Immature natural killer cell (primary cell): Measurements from ENCODE around the gene PLA2G4B. TPM values are rescaled to one million over a fixed set of nuclear protein-coding genes. Genes with fewer than 3 reads are reported as not detected.

Experiments
- DNase-seq, 3 donors: peaks; one replicate each; pipeline ENCODE4 v3.0.0; 2022; ENCODE audit warnings: mixed read lengths in 1 of 3
- H3K27ac Mint-ChIP-seq, 6 donors: one replicate each; pipeline ENCODE4 v1.8.0; 2020; ENCODE audit warnings: mixed read lengths in 6 of 6, mild to moderate bottlenecking in 5 of 6, inconsistent platforms in 4 of 6, moderate library complexity in 3 of 6
- H3K27me3 Mint-ChIP-seq, 3 donors: one replicate each; pipeline ENCODE4 v1.8.0; 2020 to 2021; ENCODE audit warnings: low read depth in 3 of 3, mild to moderate bottlenecking in 3 of 3, mixed read lengths in 3 of 3, moderate library complexity in 3 of 3, inconsistent platforms in 1 of 3
- H3K36me3 Mint-ChIP-seq, 3 donors: one replicate each; pipeline ENCODE4 v1.8.0; 2020; ENCODE audit warnings: mixed read lengths in 3 of 3, inconsistent platforms in 2 of 3, mild to moderate bottlenecking in 2 of 3
- H3K4me1 Mint-ChIP-seq, 2 donors: one replicate each; pipeline ENCODE4 v1.8.0; 2020; ENCODE audit warnings: inconsistent platforms in 2 of 2, mild to moderate bottlenecking in 2 of 2, mixed read lengths in 2 of 2, moderate library complexity in 1 of 2
- H3K4me3 Mint-ChIP-seq, 5 donors: one replicate each; pipeline ENCODE4 v1.8.0; 2020; ENCODE audit warnings: mild to moderate bottlenecking in 5 of 5, mixed read lengths in 5 of 5, inconsistent platforms in 3 of 5, moderate library complexity in 3 of 5
- H3K9me3 Mint-ChIP-seq, 6 donors: one replicate each; pipeline ENCODE4 v1.8.0; 2020; ENCODE audit warnings: mild to moderate bottlenecking in 6 of 6, mixed read lengths in 6 of 6, inconsistent platforms in 4 of 6, moderate library complexity in 3 of 6
- polyA plus RNA-seq, 3 donors: library from polyadenylated mRNA; unstranded; fragments of 300-500 nt; fragmentation: Illumina TruSeq; gene quantifications; one replicate each; pipeline ENCODE4 v1.2.3, GENCODE V29; 2021

Gene PLA2G4B
- polyA plus RNA-seq: 1 to 10 TPM in 2 of 3 donors, not detected in 1; 1.1 to 2.7 TPM

DNA sequence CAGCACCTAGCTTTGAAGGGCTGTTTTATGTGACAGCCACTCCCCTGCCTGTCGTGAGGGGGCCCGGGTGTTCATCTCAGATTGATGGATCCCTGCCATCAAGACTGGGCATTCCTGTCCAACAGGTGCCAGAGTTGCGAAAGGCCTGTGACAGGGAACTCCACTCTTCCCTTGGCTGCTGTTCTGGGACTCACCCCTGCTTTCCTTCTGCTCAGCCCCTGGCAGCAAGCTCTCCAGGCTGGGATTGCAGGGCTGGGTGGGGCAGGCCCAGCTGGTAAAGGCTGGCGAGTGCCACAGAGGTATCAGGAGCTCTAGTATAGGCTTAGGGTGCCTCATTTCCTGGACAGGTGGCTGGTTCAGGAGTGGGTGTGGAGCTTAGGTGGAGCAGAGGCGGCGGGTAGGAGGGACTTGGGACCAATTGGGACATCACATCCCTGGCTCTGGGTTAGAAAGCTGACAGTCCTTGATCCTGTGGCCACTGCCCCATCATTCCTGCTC lies at the start of gene PLA2G4B:
Gene PLA2G4B (plus strand): TSS at position 448 of the 498 bp plus-strand sequence. CDS start 67 bp downstream, outside the sequence.
- Mint-ChIP-seq H3K4me1 (peaks cover 6 to 8% of the 10 kb centered on the region in 2 donors), H3K4me3 (no peak within 1 kb of the TSS), H3K9me3 (no peaks in the 10 kb centered on the region), H3K36me3 (peaks cover 0 to 9% (median 3%) of the 10 kb centered on the region in 3 donors), H3K27me3 (peaks cover 0 to 2% (median 1%) of the 10 kb centered on the region in 3 donors), H3K27ac (no peak within 1 kb of the TSS)
- DNase-seq: no peak

- H3K36me3 Mint-ChIP-seq: no peaks in the 10 kb centered on the region
- peak overlapping the region in 3 of 6 donors; percentile 6 to 66 (median 24) for H3K27ac Mint-ChIP-seq
- no peak overlapping the region for H3K4me3 Mint-ChIP-seq
- H3K27me3 Mint-ChIP-seq: peaks cover 0 to 1% (median 0%) of the 10 kb centered on the region in 3 donors
- H3K9me3 Mint-ChIP-seq: no peaks in the 10 kb centered on the region
- peaks cover 44 to 48% of the 10 kb centered on the region in 2 donors for H3K4me1 Mint-ChIP-seq
- DNase-seq: no peak
Measured at GRCh38 chr15:41789236-41789635, 49.4 kb upstream of the PLA2G4B start.

- Mint-ChIP-seq H3K27ac (peak overlapping the region in 4 of 6 donors; percentile 6 to 71 (median 45)), H3K36me3 (no peaks in the 10 kb centered on the region), H3K4me1 (peaks cover 44 to 48% of the 10 kb centered on the region in 2 donors), H3K27me3 (peaks cover 0 to 1% (median 0%) of the 10 kb centered on the region in 3 donors), H3K9me3 (no peaks in the 10 kb centered on the region), H3K4me3 (no peak overlapping the region)
- no peak for DNase-seq
Measured at GRCh38 chr15:41789662-41790061, 49.0 kb upstream of the PLA2G4B start.

- no peaks in the 10 kb centered on the region for H3K36me3 Mint-ChIP-seq
- H3K27me3 Mint-ChIP-seq: peaks cover 0 to 1% (median 0%) of the 10 kb centered on the region in 3 donors
- no peaks in the 10 kb centered on the region for H3K9me3 Mint-ChIP-seq
- peak overlapping the region in 4 of 6 donors; percentile 4 to 90 (median 42) for H3K27ac Mint-ChIP-seq
- H3K4me1 Mint-ChIP-seq: peaks cover 44 to 52% of the 10 kb centered on the region in 2 donors
- no peak for DNase-seq
- no peak overlapping the region for H3K4me3 Mint-ChIP-seq
Measured at GRCh38 chr15:41790169-41790568, 48.5 kb upstream of the PLA2G4B start.

DNA sequence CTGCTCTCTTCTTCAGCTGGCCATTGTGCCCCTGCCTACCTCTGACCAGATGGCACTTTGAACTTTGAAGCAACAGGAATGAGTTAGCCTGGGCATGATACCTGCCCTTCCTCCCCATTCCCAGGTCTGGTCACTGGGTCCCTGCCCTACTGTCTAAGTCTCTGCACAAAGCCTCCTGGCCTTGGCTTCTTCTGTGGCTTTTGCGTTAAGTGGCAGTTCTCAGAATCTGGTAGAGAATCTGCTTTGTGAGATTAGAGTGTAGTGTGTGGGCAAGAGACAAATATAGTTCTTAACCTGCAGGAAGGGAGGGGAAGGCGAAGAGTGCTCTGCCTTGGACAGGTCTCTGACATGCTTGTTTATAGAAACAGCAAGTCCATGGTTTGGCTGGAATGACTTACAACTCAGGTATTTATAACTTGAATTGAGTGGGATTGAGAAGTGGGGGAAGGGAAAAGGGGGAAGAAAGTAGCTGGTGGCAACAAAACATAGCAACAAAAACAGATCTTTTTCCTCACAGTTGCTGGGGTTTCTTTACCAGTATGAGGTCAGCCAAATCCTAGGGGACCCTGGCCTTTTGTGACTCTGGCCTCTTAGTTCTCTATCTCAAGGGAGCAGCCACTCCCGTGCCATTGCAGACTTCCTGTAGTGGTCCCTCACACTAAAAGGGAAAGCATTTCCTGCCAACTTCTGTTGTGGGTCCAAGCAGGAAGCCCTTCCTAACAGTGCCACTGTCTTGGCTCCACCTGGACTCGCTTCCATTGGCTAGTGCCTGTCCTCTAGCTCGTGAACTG lies 47.7 kb upstream of the PLA2G4B start:
- peak overlapping the region; percentile 55 to 78 (median 70) for H3K4me3 Mint-ChIP-seq
- DNase-seq: peak in 1 of 3 donors; percentile 9
- H3K9me3 Mint-ChIP-seq: no peaks in the 10 kb centered on the region
- peak overlapping the region; percentile 47 to 90 (median 84) for H3K27ac Mint-ChIP-seq
- peaks cover 0 to 1% (median 0%) of the 10 kb centered on the region in 3 donors for H3K27me3 Mint-ChIP-seq
- no peaks in the 10 kb centered on the region for H3K36me3 Mint-ChIP-seq
- peaks cover 47 to 59% of the 10 kb centered on the region in 2 donors for H3K4me1 Mint-ChIP-seq

DNA sequence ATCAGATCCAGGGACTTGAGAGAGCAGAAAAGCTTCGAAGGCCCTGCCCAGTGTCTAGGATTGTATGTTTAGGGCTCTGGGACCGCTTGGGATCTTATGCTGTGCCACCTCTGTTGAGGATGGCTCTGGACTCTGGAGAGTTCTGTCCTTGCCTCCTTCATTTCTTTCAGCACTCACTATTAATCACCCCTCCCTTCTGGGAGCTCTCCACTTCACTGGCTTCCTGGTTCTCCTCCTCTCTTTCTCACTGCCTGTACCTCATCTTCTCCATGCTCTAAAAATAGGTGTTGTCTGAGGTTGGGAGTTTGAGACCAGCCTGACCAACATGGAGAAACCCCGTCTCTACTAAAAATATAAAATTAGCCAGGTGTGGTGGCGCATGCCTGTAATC lies 47.1 kb upstream of the PLA2G4B start:
- peak overlapping the region; percentile 55 to 78 (median 70) for H3K4me3 Mint-ChIP-seq
- no peaks in the 10 kb centered on the region for H3K36me3 Mint-ChIP-seq
- peaks cover 0 to 1% (median 0%) of the 10 kb centered on the region in 3 donors for H3K27me3 Mint-ChIP-seq
- no peaks in the 10 kb centered on the region for H3K9me3 Mint-ChIP-seq
- H3K27ac Mint-ChIP-seq: peak overlapping the region in 4 of 6 donors; percentile 47 to 90 (median 76)
- DNase-seq: no peak
- H3K4me1 Mint-ChIP-seq: peaks cover 51 to 65% of the 10 kb centered on the region in 2 donors

DNA sequence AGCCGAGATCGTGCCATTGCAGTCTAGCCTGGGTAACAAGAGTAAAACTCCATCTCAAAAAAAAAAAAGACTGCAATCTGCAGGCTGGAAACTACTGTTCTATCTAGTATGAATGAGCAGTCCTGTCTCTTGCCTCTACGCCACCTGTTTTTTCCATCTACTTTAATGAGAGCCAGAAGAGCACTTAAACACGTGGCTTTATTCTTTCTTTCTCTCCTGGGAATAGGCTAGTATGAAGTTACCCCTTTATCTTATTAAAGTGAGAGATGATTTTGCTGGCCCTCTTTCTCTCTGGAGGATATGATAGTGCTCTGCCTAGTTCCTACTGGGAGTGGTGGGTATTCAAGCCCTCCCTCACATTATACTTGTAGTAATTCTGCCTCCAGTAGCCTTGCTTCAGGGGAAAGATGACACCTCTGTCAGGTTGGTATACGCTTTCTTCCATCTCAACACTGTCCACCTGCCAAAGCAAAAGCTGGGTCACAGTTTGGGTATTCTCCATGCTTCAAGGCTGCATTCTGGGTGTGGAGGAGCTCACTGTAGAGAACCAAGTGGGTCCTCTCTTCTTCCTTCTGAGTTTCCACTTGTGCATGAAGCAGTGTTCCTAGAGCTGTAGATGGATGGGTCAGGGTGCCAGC lies 46.5 kb upstream of the PLA2G4B start:
- Mint-ChIP-seq H3K9me3 (no peaks in the 10 kb centered on the region), H3K4me3 (peak overlapping the region in 1 of 5 donors; percentile 65), H3K36me3 (no peaks in the 10 kb centered on the region), H3K27me3 (peaks cover 0 to 1% (median 0%) of the 10 kb centered on the region in 3 donors), H3K27ac (peak overlapping the region in 3 of 6 donors; percentile 63 to 90 (median 90)), H3K4me1 (peaks cover 51 to 70% of the 10 kb centered on the region in 2 donors)
- no peak for DNase-seq

DNA sequence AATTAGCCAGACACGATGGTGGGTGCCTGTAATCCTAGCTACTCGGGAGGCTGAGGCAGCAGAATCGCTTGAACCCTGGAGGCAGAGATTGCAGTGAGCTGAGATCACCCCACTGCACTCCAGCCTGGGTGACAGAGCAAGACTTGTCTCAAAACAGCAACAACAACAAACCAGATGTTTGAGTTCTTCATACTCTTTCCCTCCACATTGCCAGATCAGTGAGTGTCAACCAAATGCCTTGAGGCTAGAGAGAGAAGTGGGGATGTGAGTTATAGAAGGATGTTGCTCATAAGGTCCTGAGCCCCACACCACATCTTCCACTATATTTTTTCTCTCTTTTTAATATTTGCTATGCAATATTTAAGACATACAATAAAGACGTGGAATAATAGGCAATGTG lies 44.6 kb upstream of the PLA2G4B start:
- peaks cover 0 to 1% (median 0%) of the 10 kb centered on the region in 3 donors for H3K27me3 Mint-ChIP-seq
- H3K9me3 Mint-ChIP-seq: no peaks in the 10 kb centered on the region
- H3K4me3 Mint-ChIP-seq: peak overlapping the region in 2 of 5 donors; percentile 25 to 26
- DNase-seq: no peak
- no peaks in the 10 kb centered on the region for H3K36me3 Mint-ChIP-seq
- peak overlapping the region in 1 of 6 donors; percentile 80 for H3K27ac Mint-ChIP-seq
- H3K4me1 Mint-ChIP-seq: peaks cover 41 to 60% of the 10 kb centered on the region in 2 donors

DNA sequence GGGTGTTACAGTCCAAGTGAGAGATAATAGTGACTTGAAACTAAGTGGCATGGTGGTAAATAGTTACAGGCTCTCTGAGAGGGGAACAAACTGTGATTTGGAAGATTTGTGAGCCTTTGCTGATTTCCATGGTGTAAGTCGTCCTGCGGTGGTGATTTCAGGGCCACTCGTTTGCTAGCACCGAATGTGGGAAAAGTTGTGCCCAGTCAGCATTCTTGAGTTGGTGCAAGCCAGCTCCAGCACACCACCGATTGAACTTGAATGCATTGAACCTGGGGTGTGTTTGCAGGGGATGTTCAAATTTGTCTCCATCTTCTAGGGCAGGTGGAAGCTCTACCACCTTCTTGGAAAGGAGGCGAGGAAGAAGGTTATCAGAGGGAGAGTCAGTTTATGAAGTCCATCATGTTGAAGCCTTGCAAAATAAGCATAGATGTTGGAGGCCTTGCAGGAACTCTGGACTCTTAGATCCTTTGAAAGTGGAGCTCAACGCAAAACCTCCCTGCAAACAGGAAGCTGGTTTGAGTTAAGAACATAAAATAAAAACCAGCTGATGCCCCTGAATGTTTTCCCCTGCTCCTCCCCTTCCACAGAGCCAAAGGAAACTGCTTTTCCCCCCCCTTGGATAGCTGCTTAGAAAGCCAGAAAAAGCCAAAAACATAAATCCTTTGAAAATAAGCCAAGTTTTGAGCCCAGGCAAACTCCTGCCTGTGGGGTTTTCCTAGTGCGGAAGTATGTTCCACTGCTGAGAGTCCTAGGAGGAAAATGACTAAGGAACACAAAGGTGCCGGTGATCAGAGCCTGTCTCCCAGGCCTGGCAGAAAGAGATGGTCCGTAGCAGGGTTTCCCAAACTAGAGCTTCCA lies 42.4 kb upstream of the PLA2G4B start:
- H3K4me1 Mint-ChIP-seq: peaks cover 20 to 39% of the 10 kb centered on the region in 2 donors
- H3K9me3 Mint-ChIP-seq: no peaks in the 10 kb centered on the region
- DNase-seq: no peak
- H3K27ac Mint-ChIP-seq: peak overlapping the region in 1 of 6 donors; percentile 45
- peaks cover 0 to 12% (median 8%) of the 10 kb centered on the region in 3 donors for H3K36me3 Mint-ChIP-seq
- no peak overlapping the region for H3K4me3 Mint-ChIP-seq
- H3K27me3 Mint-ChIP-seq: peaks cover 0 to 3% (median 0%) of the 10 kb centered on the region in 3 donors

DNA sequence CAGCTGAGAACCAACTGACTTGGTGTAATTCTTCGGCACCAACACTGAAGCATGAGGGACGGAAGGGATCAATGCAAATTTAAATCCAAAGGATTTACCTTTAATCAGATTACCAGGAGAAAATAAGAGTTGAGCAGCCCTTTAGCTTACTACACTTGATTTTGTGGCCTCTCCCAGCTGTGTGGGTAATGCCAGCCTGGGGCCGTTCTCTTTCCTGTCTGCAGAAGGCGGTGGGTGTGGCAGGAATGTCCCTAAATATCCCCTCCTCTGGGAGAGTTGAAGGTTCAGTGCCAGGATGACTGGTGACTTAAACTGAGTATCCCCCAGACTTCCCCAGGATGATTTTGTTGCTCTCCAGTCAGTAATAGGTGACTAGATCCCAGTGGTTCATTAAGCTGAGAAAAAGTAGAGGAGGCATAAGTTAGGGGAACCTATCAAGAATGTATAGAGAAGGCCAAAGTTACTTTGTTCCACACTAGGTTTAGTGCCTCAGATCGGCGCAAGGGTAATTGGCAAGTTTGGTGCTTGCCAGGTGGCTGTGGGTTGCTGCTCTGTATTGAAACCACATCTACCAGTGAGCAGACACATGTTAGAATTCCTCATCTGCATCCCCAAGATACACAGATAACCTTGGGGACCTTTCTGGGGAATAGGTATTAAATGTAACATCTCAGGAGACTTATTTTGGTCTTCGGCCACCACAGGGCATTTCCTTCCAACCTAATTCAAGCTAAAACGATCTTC lies 41.3 kb upstream of the PLA2G4B start:
- Mint-ChIP-seq H3K4me1 (peaks cover 8 to 27% of the 10 kb centered on the region in 2 donors), H3K27ac (no peak overlapping the region), H3K27me3 (peaks cover 0 to 3% (median 0%) of the 10 kb centered on the region in 3 donors), H3K9me3 (no peaks in the 10 kb centered on the region), H3K36me3 (peaks cover 0 to 13% (median 8%) of the 10 kb centered on the region in 3 donors), H3K4me3 (no peak overlapping the region)
- DNase-seq: no peak

DNA sequence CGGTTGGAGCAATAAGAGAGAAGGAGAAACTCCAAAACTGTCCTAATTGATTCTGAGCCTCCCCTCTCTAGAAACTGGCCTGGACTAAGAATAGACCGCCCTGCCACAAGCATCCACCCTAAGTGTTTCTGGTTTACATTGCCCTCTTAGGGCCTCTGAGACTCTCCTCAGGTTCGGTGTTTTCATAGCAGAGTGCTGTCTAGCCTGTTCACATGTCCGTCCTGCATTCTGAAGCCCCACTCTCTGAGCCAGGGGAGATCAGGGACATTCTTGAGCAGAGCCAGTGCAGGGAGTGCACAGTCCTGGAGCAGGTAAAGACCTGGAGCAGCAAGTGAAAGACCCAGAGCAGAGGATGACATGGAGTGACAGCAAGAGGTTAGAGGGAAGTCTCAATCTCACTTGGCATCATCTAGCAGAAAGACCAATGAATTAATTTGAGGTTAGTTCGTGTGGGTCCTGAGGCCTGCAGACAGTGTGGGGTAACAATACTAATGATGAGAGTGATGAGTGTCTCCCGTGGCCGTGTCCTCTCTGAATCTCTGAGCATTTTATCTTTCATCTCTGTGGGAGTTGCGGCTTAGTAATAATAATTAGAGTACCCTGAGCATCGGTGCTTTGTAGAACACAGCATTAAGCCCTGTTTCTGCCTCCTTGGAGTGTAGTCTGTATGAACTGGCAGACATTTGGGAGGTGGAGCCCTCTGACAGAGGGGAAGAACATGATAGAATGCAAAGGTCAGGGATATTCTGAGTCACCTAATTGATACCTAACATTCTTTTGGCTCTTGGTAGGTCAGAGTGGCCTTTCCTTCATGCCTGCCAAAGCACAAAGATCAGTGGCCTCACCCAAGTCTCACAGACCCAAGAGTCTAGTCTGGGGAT lies 39.8 kb upstream of the PLA2G4B start:
- Mint-ChIP-seq H3K27ac (peak overlapping the region in 4 of 6 donors; percentile 31 to 59 (median 48)), H3K36me3 (peaks cover 0 to 13% (median 8%) of the 10 kb centered on the region in 3 donors), H3K9me3 (no peaks in the 10 kb centered on the region), H3K4me3 (no peak overlapping the region), H3K4me1 (peaks cover 7 to 23% of the 10 kb centered on the region in 2 donors), H3K27me3 (peaks cover 0 to 3% (median 0%) of the 10 kb centered on the region in 3 donors)
- no peak for DNase-seq

- peaks cover 8 to 23% of the 10 kb centered on the region in 2 donors for H3K4me1 Mint-ChIP-seq
- peaks cover 0 to 13% (median 8%) of the 10 kb centered on the region in 3 donors for H3K36me3 Mint-ChIP-seq
- peaks cover 0 to 3% (median 0%) of the 10 kb centered on the region in 3 donors for H3K27me3 Mint-ChIP-seq
- no peak overlapping the region for H3K27ac Mint-ChIP-seq
- H3K9me3 Mint-ChIP-seq: no peaks in the 10 kb centered on the region
- DNase-seq: no peak
- H3K4me3 Mint-ChIP-seq: no peak overlapping the region
Measured at GRCh38 chr15:41799488-41799805, 39.2 kb upstream of the PLA2G4B start.
